ENCODE results near the gene GLP2R.

GLP2R gene

DNA sequence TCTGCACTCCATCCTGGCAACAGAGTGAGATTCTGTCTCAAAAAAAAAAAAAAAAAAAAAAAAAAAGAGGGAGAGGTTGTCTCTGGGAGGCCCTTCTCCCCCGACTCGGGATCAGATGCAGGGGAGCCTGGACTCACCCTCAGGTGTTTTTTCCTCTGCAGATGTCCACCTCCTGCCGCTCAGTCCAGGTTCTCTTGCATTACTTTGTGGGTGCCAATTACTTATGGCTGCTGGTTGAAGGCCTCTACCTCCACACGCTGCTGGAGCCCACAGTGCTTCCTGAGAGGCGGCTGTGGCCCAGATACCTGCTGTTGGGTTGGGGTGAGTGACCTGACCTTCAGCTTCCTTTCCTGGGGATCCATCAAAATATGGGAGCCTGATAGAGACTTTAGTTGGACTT, 34.1 kb downstream of the GLP2R start:
- no peak for DNase-seq

DNA sequence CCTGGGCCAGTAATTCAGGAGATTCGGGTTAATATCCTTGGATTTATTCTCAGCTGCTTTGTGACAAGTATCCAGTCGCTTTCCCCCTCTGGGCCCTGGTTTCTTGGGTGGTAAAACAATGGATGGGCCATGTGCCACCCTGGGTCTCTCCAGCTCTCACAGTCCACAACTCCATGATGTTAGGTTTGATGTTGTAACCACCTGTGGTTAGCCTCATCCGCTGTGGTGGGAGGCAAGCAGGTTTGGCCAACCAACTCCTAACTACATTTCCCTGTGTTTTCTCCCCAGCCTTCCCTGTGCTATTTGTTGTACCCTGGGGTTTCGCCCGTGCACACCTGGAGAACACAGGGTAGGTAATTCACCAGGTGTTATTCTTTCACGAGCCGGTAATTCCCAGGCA, 35.1 kb downstream of the GLP2R start:
- no peak for DNase-seq

DNA sequence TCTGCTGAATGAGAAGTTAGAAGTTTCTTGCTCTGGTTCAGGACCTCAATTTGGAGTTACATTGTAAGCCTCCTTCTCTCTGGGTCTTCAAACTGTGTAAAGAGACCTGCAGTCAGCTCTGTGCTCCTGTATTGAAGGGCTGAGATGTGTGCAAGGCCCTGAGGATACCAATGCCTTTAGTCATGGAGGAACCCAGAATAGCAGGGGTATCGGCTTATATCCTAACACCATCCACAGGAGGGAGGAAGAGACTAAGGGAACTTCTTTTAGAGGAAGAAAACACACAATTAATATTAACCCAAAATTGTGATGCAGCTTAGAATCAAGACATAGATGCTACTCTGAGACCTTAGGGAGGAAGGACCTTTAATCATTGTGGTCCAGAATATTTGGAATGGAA, 36.5 kb downstream of the GLP2R start:
- DNase-seq, result no peak

DNA sequence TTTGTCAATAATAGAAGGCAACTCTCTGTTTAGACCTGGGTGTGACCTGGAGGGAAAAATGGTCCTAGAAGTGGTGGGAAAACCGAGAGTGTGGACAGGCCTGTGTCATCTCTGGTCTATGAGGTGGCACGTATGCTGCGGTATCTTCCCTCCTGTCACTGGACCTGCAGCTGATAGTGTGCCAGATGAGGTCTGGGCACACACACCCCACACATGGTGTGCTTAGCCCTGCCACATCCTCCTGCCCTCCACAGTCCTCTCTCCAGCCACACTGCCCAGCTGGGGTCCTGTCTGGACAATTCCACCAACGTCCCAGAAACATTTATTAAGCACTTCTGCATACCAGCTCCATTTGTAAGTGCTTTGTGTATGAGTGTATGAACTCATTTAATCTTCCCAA, 37.2 kb downstream of the GLP2R start:
- DNase-seq, result no peak

DNA sequence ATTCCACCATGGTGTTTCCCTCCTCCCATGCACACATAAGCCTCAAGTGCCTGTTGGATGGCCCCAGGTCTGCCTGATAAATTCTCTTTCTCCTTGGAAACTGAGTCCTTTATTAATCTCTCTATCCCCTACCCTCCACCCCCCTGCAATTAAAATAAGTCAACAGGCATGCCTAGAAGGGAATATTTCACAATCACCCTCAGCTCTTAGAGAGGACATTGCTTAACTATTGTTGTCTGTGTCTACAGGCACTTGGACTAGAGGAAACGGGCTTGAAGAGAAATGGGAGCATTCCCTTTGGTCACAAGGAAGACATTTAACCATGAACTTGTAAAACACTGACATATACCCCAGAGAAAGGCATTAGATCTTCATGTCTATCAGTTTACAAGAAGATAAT, 39.9 kb downstream of the GLP2R start:
- DNase-seq, result no peak

DNA sequence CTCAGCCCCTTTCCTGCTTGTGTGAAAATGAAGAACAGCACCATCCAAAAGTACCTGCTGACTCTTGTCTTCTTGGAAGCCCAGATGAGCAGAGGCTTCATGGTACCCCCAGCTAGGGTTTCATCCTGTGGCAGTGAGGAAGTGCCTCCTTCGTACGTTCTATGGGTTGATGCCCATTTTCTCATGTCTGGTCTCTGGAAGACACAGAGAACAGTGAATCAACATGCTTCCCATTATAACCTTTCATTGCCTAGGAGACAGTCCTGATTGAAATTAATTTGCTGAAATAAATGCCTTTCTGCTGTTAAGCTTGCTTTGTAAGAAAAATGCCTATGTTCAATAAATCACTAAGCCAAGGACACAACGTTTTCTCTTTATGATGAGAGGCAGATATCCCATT, 42.8 kb downstream of the GLP2R start:
- no peak for DNase-seq

DNA sequence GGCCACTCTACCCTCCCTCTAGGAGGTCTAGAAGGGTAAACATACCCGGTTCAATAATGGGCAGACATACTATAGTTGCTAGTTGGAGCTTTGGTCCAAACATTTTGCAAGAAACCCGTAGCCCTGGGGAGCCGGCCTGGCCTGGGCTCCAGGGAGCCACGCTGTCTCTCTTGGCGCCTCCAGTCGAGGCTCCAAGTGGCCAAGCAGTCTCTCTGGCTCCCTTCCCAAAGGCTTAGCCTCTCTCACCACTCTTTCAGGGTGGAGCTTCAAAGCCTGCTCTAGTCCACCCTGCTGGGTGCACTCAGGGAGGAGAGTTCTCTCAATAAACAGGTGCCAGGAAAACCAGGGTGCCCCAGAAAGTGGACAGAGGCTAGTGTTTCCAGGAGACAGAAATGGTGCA, 47.1 kb downstream of the GLP2R start:
- DNase-seq, result no peak

DNA sequence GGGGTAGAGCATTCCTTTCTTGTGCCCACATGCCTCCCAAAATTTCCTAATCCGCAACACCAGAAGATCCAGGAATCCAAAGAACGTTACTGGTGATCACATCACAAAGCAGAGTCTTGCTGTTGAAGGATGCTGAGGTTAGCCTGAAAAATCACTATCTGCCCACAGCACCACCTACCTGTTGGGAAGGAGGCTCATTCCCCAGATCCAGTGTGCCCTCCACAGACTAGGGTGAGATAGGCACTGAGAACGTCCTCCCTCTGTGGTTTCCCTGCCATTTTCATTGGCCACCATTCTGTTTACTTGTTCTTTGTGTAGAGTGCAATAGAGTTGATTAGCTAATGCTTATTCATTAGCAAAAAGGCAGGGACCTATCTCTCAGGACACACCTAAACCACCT, 49.0 kb downstream of the GLP2R start:
- DNase-seq, result no peak

DNA sequence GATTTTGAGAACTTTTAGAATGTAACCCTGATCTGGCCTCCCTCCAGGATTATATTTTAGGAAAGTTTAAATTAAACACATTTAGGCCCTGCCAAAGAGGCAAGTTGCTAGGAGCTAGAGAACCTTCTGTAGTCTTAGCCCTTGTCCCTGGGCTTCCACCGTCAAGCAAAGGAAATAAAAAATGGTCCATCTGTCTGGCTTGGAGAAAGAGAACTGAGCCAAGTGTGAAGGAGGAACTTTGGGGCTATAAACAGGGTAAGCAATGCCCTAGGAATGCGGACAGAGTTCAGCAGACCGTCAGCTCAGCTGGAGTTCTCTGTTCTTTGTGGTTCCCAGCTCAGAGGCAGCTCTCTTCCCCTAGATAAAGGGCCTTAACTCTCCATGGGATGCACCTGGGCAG, 49.7 kb downstream of the GLP2R start:
- no peak for DNase-seq

DNA sequence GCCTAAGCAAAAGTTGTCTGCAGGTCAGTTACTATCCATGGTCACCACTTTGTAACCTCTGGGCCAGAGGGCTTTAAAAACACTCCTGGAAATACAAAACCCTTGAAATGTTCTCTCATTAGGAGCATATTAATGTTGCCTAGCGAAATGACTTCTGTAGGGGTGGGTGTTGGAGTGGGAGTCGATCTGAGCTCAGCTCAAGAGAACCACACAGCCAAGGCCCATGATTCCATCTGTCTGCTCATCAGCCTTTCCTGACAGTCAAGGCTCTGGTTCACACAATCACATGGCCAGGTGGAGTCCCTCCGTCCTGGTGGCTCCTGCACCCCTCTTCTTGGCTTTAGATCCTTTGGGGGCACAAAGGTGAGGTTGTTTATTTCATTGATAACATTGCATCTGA, 52.6 kb downstream of the GLP2R start:
- DNase-seq, result no peak

DNA sequence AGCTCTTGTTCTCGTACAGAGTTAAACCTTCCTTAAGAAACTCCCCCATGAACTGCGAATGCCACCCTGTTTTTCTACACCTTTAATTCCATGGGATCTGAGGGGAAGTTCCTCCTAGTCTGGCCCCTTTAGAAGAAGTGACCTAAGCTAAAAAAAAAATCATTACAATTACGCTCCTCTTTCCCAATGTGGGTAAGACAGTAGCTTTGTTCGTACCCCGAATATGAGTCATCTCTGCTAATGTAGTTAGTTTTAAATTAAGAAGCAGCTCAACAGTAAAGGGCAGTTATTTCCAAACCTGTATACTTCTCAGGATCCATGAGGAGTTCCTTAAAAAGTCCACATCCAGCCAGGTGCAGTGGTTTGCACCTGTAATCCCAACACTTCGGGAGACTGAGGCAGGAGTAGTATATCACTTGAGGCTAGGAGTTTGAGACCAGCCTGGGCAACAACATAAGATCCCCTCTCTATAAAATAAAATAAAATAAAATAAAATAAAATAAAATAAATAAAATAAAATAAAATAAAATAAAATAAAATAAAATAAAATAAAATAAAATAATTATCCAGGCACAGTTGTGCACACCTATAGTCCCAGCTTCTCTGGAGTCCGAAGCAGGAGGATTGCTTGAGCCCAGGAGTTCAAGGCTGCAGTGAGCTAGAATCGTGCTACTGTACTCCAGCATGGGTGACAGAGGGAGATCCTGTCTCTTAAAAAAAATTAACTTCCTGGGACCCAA, 53.2 kb downstream of the GLP2R start:
- no peak for DNase-seq

DNA sequence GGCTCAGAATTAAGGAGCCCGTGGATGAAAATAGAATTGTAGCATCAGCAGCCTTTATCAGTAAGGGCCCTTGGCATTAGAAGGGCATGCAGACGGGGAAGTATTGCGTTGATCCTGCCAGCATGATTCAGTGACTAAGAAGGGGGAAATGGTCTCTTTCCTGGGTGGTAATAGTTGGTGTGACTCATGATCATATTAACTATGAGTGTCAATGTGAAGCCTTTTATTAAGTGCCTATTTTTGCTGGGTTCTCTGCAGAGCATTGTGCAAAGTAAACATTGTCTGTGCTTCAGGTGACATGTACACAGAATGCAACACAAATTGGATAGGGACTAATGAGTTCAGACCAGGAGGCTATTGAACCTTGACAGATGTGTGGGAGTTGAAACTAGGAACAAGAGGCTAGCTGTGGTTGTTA, 54.9 kb downstream of the GLP2R start:
- no peak for DNase-seq

DNA sequence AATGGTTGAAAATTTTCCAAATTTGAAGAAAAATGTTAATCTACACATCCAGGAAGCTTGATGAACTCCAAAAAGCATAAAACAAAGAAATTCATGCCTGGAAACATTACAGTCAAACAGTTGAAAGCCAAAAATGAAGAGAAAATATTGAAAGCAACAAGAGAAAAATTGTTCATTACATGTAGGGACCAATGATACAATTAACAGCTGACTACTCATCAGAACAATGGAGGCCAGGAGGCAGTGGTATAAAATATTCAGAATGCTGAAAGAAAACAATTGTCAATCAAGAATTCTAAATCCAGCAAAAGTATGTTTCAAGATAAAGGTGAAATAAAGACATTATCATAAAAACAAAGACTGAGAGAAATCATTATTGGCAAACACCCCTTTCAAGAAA, 57.7 kb downstream of the GLP2R start:
- no peak for DNase-seq

DNA sequence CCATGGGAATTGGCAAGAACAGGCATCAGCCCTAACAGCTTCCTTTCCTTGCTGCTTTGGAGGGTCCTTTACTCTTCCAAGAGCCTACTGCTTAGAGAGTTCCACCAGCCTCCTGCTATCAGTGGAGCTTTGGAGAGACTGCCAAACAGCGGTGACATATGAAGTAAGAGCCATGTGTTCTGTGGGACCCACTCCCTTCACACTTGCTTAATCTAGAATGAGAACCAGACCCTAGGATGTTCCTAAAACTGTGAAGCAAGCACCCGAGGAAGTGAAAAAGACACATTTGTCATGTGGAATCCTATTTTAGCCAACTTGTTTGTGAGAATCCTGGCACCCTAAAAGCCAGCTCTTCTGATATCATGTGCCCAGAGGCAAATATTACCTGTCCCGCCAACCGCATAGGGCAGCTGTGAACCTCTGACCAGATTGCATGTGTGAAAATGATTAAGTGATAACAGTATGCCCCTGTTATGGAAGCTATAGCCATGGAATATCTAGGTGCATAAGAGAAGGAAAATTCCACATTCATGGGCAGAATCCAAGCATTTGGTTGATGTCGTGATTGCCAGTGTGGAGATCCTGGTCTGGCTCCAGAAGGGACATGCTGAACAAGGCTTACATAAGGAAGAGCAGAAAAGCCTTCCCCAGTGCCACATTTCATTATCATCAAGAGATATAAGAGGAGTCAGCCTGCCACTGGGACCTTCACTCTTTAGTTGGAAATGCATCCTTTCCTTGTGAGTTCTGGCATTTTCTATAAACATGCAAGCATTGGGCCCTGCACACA, 60.6 kb downstream of the GLP2R start:
- no peak for DNase-seq

DNA sequence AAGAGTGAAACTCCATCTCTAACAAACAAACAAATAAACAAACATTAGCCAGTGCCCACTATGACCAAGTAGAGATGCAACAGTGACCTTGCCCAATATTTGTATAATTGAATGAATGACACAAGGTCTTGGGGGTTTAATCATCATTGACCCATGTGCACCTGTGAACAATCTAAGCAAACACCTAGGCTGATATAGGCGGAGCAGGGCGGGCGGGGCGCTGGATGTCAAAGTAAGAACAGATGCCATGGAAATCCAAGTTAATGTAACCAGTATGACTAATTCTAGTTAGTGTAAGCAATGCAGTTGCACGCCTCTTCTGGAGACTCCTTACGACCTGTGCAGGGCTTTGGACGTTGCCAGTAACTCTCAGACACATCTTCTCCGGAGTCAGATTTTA, 61.8 kb downstream of the GLP2R start:
- DNase-seq, result no peak

DNA sequence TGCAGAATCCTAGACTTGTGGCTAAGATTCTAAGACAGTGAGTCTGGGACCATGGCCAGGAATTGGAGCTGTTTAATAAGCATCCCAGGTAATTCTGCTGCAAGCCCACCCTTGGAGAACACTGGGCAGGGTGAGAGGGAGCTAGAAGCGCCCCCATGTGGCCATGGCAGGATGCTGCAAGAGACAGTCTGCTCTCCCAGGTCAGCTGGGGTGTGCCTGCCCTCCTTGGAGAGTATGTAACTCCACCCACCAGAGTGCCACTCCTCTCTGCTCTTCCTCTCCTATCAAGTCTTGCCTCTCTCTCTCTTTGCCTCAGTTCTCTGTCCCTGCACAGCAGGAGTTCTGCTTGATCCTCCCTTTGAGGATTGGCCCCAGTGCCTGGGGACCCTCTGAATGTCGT, 64.4 kb downstream of the GLP2R start:
- no peak for DNase-seq

DNA sequence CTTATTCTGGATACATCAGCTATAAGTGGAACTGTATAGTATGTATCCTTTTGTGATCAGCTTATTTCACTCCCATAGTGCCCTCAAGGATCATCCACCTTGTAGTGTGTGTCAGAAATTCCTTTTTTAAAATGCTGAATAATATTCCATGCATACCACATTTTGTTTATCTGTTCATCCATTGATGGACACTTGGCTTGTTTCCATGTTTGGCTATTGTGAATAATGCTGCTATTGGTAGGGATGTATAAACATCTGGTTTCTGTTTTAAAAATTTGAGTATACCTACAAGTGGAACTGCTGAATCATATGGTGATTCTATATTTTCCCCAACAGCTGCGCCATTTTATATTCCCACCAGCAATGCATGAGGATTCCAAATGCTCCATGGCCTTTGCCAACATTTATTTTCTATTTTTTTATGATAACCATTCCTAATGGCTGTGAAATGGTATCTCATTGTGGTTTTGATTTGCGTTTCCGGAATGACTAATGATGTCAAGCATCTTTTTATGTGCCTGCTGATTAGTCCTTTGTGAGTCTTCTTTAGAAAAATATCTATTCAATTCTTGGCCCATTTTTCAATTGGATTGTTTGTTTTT, 67.8 kb downstream of the GLP2R start:
- DNase-seq, result no peak

DNA sequence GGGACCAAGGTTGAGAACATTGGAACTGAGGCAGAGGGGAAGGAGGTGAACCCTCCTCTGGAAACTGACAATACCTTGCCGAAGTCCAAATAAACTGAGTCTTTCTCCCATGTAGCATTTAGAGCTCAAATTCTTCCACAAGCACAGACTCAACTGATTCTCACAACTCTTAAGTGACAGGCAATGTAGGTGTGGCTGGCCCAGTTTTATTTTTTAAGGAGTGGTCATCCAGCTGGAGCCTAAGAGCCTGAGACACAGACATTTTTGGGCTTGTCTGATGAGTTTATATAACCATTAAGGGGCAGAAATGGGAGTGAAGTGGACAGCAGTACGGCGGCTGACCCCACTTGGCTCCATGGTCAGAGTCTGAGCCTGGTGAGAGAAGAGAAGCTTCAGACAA, 68.5 kb downstream of the GLP2R start:
- no peak for DNase-seq

DNA sequence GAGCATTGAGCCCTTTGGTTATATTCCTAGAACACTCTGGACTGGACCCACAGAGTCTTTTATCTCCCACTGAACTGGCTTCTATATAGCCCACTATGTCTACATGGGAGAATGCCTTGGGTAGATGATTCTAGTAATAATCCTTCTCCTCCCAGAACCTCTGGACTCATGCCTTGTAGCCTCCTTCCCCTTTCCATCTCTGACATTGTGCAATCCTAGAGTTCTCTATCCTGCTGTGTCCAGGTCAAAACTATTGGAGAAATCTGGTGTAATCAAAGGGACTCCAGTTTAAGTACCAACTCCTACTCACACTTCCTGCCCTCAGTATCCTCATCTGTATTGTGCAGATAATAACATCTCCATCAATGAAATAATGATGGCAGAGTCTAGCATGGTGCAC, 70.2 kb downstream of the GLP2R start:
- no peak for DNase-seq

DNA sequence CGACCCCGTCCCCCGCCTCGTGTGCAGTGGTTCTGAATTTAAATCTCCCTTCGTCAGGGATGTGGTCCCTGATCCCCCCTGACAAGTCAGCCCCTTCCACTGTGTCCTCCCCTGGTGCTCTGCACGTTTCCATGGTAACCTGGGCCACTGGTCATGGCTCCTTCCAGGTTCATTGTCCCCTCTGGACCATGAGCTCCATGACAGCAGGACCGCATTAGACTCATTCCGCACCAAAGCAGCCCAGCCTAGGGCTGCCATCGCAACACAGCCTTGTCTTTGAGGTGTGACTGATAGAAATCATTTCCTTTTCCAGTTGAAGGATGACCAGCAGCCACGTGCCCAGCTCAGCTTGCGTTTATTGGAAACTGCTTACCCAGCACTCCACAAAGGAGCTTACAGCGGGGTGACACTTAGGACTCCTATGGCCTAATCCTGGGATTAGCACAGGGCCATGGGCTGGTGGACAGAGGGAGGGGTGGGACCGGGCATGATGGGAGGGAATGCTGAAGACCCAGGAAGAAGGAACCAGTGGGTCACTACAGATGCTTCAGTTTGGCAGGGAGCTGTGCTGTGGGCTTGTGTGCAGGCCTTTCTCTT, 71.7 kb downstream of the GLP2R start:
- DNase-seq, result no peak

DNA sequence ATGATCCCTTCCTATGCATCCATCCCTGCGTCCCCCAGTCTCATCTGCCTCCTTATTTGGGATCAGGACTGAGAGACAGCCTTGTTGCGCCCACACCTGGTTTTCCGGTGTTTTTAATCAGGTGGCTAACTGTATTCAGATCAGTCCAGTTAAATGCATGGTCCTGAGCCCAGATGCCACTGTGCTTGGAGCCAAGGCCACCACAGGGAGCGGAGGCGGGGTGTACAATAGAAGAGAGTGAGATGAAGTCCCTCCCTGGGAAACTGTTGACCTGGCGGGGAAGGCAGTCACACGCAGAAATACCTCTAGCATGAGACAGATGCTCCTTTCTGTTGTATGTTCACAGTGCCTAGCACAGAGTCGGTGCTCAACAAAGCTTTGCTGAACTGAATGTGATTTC, 73.1 kb downstream of the GLP2R start:
- DNase-seq, result no peak

DNA sequence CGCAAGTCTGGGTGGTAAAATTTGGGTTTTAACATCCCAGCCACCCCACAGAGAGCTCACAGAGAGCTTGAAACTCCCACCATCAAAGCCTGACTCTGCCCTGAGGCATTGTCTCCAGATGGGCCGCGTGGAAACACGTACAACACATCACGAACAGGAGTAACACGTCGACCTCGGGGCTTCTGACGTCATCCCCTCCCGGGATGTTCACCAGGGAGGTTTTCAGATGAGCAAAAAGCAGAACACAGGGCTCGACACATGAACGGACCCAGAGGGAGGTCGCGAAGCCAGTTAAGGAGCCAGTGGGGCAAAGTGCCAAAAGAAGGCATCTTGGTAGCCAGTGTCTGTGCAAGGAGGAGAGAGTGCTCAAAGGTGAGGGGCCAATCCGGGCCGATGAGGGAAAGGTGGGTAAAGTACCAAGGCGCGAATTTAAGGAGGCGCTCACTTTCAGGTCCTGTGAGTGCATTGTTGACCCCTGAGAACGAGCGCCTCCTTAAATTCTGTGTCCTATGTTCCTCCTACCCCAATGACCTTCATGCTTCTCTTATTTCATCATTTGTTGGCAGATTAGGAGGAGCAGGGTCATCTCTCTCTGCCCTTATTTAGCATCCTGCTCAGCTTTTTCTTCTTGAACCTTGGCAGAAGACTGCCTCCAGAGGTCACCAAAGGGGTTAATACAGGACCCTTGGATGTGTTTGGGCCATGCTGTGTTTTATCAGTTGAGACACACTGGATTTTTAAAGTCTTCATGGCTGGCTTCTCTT, 73.7 kb downstream of the GLP2R start:
- DNase-seq, result no peak

DNA sequence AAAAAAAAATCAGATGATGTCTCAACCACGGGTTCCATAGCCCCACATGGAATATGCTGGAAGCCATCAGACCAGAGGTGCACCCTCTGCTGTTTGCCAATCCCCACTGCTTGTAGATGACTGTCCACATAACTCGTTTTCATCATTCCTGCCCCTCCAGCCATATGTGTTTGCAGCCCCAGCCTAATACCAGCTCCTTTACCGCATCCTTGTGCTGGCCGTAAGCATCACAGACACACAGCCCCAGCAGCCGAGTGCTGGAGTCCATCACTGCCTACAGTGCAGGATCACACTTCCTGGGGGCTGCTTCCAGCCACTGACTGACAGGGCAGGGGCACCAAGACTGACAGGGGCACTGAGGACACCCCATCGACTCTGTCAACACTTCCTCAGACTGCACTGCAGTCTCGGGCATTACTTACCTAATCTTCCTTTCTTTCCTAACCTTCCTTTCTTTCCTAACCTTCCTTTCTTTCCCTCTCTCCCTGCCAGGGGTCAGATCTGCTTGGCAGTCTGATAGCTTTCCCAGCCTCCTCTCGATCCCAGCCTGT, 74.4 kb downstream of the GLP2R start:
- DNase-seq, result no peak

Data from activated naive CD4-positive, alpha-beta T cell (primary cell).